A673 (cell line): ENCODE data around the gene ERG. TPM values are rescaled to one million over a fixed set of nuclear protein-coding genes. Genes with fewer than 3 reads are reported as not detected.

ENCODE experiments used
- BruUV-seq: library from RNA; stranded (reverse); fragments of 400-500 nt; replicated peaks from 2 replicates; lab custom pipeline; 2021; lab: Mats Ljungman, UMichigan
- CTCF ChIA-PET: fragments of 300-600 bp; sonication (Branson Sonifier 250); formaldehyde crosslinking; loops from one replicate; lab custom pipeline; 2022; ENCODE audit warnings: antibody characterized with exemption; lab: Charles Lee
- POLR2A ChIA-PET: fragments of 300-600 bp; sonication (Branson Sonifier 250); formaldehyde crosslinking; loops from one replicate; lab custom pipeline; 2022; ENCODE audit warnings: antibody characterized with exemption; ENCODE audit not compliant: low non-redundant PET; lab: Charles Lee
- DNase-seq: peaks from one replicate; pipeline ENCODE4 v3.0.0-alpha.2; 2015; ENCODE audit warnings: low spot score
- H3K27ac ChIP-seq: fragments of 200-600 bp; sonication (generic); 2 replicates; pipeline ENCODE4 v1.5.1; 2016; ENCODE audit warnings: mixed run types, low read depth, mild to moderate bottlenecking, mixed read lengths, antibody characterized with exemption, low read length; ENCODE audit not compliant: poor library complexity, severe bottlenecking
- H3K27me3 ChIP-seq: fragments of 200-600 bp; sonication (generic); replicated peaks from 2 replicates; pipeline ENCODE4 v1.6.1; 2017; ENCODE audit warnings: mixed run types, low read depth, mild to moderate bottlenecking, mixed read lengths, antibody characterized with exemption, low read length; ENCODE audit not compliant: insufficient read depth, poor library complexity
- H3K36me3 ChIP-seq: fragments of 200-600 bp; sonication (generic); 2 replicates; pipeline ENCODE4 v1.6.1; 2016; ENCODE audit warnings: mixed run types, mild to moderate bottlenecking, mixed read lengths, antibody characterized with exemption, low read length; ENCODE audit not compliant: insufficient read depth, poor library complexity, severe bottlenecking
- H3K4me1 ChIP-seq: fragments of 200-600 bp; sonication (generic); 2 replicates; pipeline ENCODE4 v1.6.1; 2017; ENCODE audit warnings: mixed run types, mild to moderate bottlenecking, mixed read lengths, antibody characterized with exemption, low read length; ENCODE audit not compliant: insufficient read depth, poor library complexity, severe bottlenecking
- H3K4me3 ChIP-seq: fragments of 200-600 bp; sonication (generic); 2 replicates; pipeline ENCODE4 v1.5.1; 2016; ENCODE audit warnings: low read depth, mixed run types, mild to moderate bottlenecking, mixed read lengths, low read length; ENCODE audit not compliant: poor library complexity, severe bottlenecking
- H3K9me3 ChIP-seq: fragments of 200-600 bp; sonication (generic); 2 replicates; pipeline ENCODE4 v1.6.1; 2016; ENCODE audit warnings: mixed run types, low read depth, mild to moderate bottlenecking, mixed read lengths, antibody characterized with exemption, low read length; ENCODE audit not compliant: poor library complexity, severe bottlenecking
- CTCF ChIP-seq: fragments of 300-800, 200-600 bp; sonication (generic); conservative IDR thresholded peaks from 2 replicates; pipeline ENCODE4 v1.5.1; 2017; ENCODE audit warnings: low read depth, mild to moderate bottlenecking, antibody characterized with exemption, low read length, moderate library complexity, mixed read lengths
- EZH2 ChIP-seq: fragments of 200-600 bp; sonication (generic); IDR thresholded peaks from 2 replicates; pipeline ENCODE4 v1.6.1; 2017; ENCODE audit warnings: borderline replicate concordance, low read depth, mild to moderate bottlenecking, mixed read lengths, antibody characterized with exemption, low read length; ENCODE audit not compliant: poor library complexity, severe bottlenecking
- intact Hi-C: fragments of 100-400 bp; cut with micrococcal nuclease; formaldehyde crosslinking; loops from one replicate; pipeline ENCODE4 v1.10.0; 2022; ENCODE audit not compliant: unreplicated experiment
- total RNA-seq: library from RNA; stranded (reverse); gene quantifications from 2 replicates; pipeline ENCODE4 v1.2.3, GENCODE V29; 2021

ERG gene
- total RNA-seq, 1 experiment from 2014 or later, result not detected

GRCh38 chr21:38474124-38474523 is 24.2 kb downstream of the ERG start:
- ChIA-PET CTCF (no interaction called here), POLR2A (no interaction called here)
- intact Hi-C loops, result no loop called here
- DNase-seq, result no peak
- no peaks in the 10 kb centered on the region for H3K4me1 ChIP-seq
- TF ChIP-seq EZH2 (no peak), CTCF (no peak)
- BruUV-seq, result no TSS peak
- peaks cover 18% of the 10 kb centered on the region for H3K27me3 ChIP-seq
- no peaks in the 10 kb centered on the region for H3K36me3 ChIP-seq
- no peak overlapping the region for H3K4me3 ChIP-seq
- no peaks in the 10 kb centered on the region for H3K9me3 ChIP-seq
- no peak overlapping the region for H3K27ac ChIP-seq

DNA sequence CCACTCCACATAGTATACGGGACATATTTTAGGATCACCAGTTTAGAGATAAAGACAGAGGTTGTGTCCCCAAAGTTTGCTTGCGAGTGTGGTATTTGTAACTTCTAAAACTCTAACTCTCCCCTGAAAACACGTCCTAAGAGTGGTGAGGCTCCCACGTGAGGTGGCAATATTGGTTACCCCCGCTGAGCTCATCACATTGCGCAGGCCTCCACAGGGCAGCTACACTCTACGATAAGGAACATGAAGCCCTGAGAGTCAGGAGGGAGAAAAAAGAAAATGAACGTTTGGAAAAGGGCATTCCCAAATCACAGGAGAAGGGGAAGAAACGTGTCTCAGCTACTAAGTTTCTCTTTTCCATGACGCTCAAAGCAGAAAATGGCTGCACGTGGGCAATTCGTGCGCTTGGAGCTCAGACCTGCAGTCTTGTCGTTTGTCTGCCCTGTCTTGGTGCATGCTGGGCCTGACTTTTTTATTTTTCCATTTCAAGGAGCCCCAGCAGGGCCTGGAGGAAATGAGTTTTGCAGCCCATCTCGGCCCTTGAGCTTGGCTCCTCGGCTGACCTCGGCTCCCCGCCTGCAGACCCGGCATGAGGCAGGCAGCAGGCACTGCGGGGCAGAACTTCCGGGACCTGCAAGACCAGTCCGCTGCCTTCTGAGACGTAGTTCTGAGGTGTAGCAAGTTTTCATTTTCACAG is 25.7 kb downstream of the ERG start:
- Histone ChIP-seq H3K36me3 (no peaks in the 10 kb centered on the region), H3K9me3 (no peaks in the 10 kb centered on the region), H3K4me3 (no peak overlapping the region), H3K4me1 (no peaks in the 10 kb centered on the region), H3K27me3 (peaks cover 18% of the 10 kb centered on the region), H3K27ac (no peak overlapping the region)
- DNase-seq, result no peak
- POLR2A ChIA-PET, result interaction anchor here (0.6 kb wide), 1 partner anchor 194 kb away, joined by 4 read pairs; no protein-coding TSS in a partner anchor
- BruUV-seq, result no TSS peak
- CTCF ChIA-PET, result no interaction called here
- no peak for TF ChIP-seq CTCF
- no peak for TF ChIP-seq EZH2
- intact Hi-C loops, result no loop called here

GRCh38 chr21:38471766-38472165 is 26.5 kb downstream of the ERG start:
- ChIA-PET POLR2A (no interaction called here), CTCF (no interaction called here)
- Histone ChIP-seq H3K9me3 (no peaks in the 10 kb centered on the region), H3K36me3 (no peaks in the 10 kb centered on the region), H3K4me1 (no peaks in the 10 kb centered on the region), H3K27me3 (peaks cover 18% of the 10 kb centered on the region), H3K4me3 (no peak overlapping the region), H3K27ac (no peak overlapping the region)
- intact Hi-C loops, result no loop called here
- no peak for TF ChIP-seq EZH2
- TF ChIP-seq CTCF, result no peak
- no TSS peak for BruUV-seq
- DNase-seq, result no peak
